H1 (cell line): ENCODE data around the gene CHST12. TPM values are rescaled to one million over a fixed set of nuclear protein-coding genes. Genes with fewer than 3 reads are reported as not detected.

Source experiments
- CTCF ChIA-PET: fragments of 300-600 bp; sonication (Branson Sonifier 250); formaldehyde crosslinking; loops from one replicate; lab custom pipeline; 2021; ENCODE audit not compliant: partially characterized antibody; lab: Charles Lee
- POLR2A ChIA-PET: fragments of 300-600 bp; sonication (Branson Sonifier 250); formaldehyde crosslinking; loops from one replicate; lab custom pipeline; 2021; ENCODE audit warnings: inconsistent platforms; ENCODE audit not compliant: partially characterized antibody; lab: Charles Lee
- DNase-seq, 2 experiments: peaks; one replicate each; pipeline versions ENCODE4 v3.0.0 to v3.0.0-alpha.2; 2010 to 2022; ENCODE audit warnings: low spot score in 2 of 2, low read depth in 1 of 2, mixed read lengths in 1 of 2
- FAIRE-seq: peaks from 2 replicates; lab custom pipeline; 2011; peaks lifted over from hg19 to GRCh38; lab: Jason Lieb, UNC
- H2AFZ ChIP-seq: 2 replicates; pipeline ENCODE4 v1.8.1; 2012; ENCODE audit warnings: low read length, inconsistent platforms
- H2AK5ac ChIP-seq: 2 replicates; pipeline ENCODE4 v1.6.1; 2013; ENCODE audit warnings: low read depth, low read length
- H2BK120ac ChIP-seq: replicated peaks from 2 replicates; pipeline ENCODE3; 2013; ENCODE audit warnings: low read depth, low read length, inconsistent platforms
- H2BK12ac ChIP-seq: 2 replicates; pipeline ENCODE4 v1.6.1; 2013; ENCODE audit warnings: low read depth, low read length
- H2BK15ac ChIP-seq: 2 replicates; pipeline ENCODE4 v1.6.1; 2013; ENCODE audit warnings: low read length
- H2BK20ac ChIP-seq: 2 replicates; pipeline ENCODE4 v1.6.1; 2013; ENCODE audit warnings: low read length
- H2BK5ac ChIP-seq: 2 replicates; pipeline ENCODE4 v1.6.1; 2013; ENCODE audit warnings: low read depth, low read length
- H3K14ac ChIP-seq: 2 replicates; pipeline ENCODE4 v1.6.1; 2013; ENCODE audit warnings: inconsistent platforms; ENCODE audit not compliant: insufficient read length
- H3K18ac ChIP-seq: 2 replicates; pipeline ENCODE4 v1.6.1; 2013; ENCODE audit warnings: low read length; ENCODE audit errors: extremely low read depth
- H3K23ac ChIP-seq: 2 replicates; pipeline ENCODE4 v1.6.1; 2013; ENCODE audit warnings: inconsistent platforms; ENCODE audit not compliant: insufficient read length
- H3K23me2 ChIP-seq: 2 replicates; pipeline ENCODE4 v1.6.1; 2013; ENCODE audit warnings: low read depth, low read length
- H3K27ac ChIP-seq: 2 replicates; pipeline ENCODE4 v1.6.1; 2011; ENCODE audit warnings: low read depth, low read length, inconsistent platforms
- H3K27me3 ChIP-seq, 4 experiments: replicated peaks in 1 of 4; 1 replicate in 1 of 4; 2 replicates in 3 of 4; pipeline versions ENCODE4 v1.6.1 to v1.8.1; 2011 to 2013; ENCODE audit warnings: low read length in 3 of 4, mild to moderate bottlenecking in 3 of 4, inconsistent platforms in 2 of 4, mixed read lengths in 2 of 4, moderate library complexity in 1 of 4; ENCODE audit not compliant: control insufficient read depth in 3 of 4, insufficient read depth in 3 of 4; ENCODE audit errors: extremely low read depth in 1 of 4
- H3K36me3 ChIP-seq, 4 experiments: 2 replicates each; pipeline versions ENCODE4 v1.6.1 to v1.8.1; 2011 to 2013; ENCODE audit warnings: mild to moderate bottlenecking in 4 of 4, low read length in 3 of 4, moderate library complexity in 2 of 4, control low read depth in 1 of 4, inconsistent platforms in 1 of 4; ENCODE audit not compliant: insufficient read depth in 4 of 4, control insufficient read depth in 2 of 4
- H3K4ac ChIP-seq: replicated peaks from 2 replicates; pipeline ENCODE3; 2013; ENCODE audit warnings: low read length, low read depth, mixed read lengths, inconsistent platforms; ENCODE audit not compliant: insufficient read length
- H3K4me1 ChIP-seq, 4 experiments: replicated peaks in 1 of 4; 1 replicate in 1 of 4; 2 replicates in 3 of 4; pipeline versions ENCODE4 v1.6.1 to v1.8.1; 2011 to 2013; ENCODE audit warnings: low read length in 3 of 4, inconsistent platforms in 2 of 4, mixed read lengths in 1 of 4; ENCODE audit not compliant: insufficient read depth in 4 of 4, control insufficient read depth in 3 of 4
- H3K4me2 ChIP-seq, 2 experiments: 2 replicates each; pipeline versions ENCODE4 v1.6.1 to v1.8.1; 2011 to 2013; ENCODE audit warnings: low read depth in 2 of 2, low read length in 2 of 2, control low read depth in 1 of 2, inconsistent platforms in 1 of 2, mild to moderate bottlenecking in 1 of 2; ENCODE audit not compliant: insufficient read depth in 1 of 2
- H3K4me3 ChIP-seq, 4 experiments: fragments of 200-600, 300-600 bp in 1 of 4; sonication (generic), shearing (Covaris generic), sonication (Bioruptor Twin) in 1 of 4; 2 replicates each; pipeline versions ENCODE4 v1.5.1 to v1.8.1; 2011 to 2016; ENCODE audit warnings: low read length in 4 of 4, low read depth in 3 of 4, control low read depth in 2 of 4, inconsistent platforms in 2 of 4, mild to moderate bottlenecking in 2 of 4, mixed read lengths in 1 of 4, moderate library complexity in 1 of 4; ENCODE audit not compliant: insufficient read depth in 2 of 4; ENCODE audit errors: extremely low read depth in 1 of 4
- H3K56ac ChIP-seq: replicated peaks from 2 replicates; pipeline ENCODE3; 2013; ENCODE audit warnings: low read depth, mild to moderate bottlenecking, mixed read lengths, low read length, inconsistent platforms; ENCODE audit not compliant: insufficient read length
- H3K79me1 ChIP-seq: 2 replicates; pipeline ENCODE4 v1.6.1; 2013; ENCODE audit warnings: low read depth, low read length, control low read depth
- H3K79me2 ChIP-seq, 2 experiments: 2 replicates each; pipeline versions ENCODE4 v1.6.1 to v1.8.1; 2012 to 2013; ENCODE audit warnings: low read length in 2 of 2, mild to moderate bottlenecking in 2 of 2, inconsistent platforms in 1 of 2; ENCODE audit not compliant: insufficient read depth in 2 of 2, control insufficient read depth in 1 of 2
- H3K9ac ChIP-seq, 4 experiments: replicated peaks in 1 of 4; 1 replicate in 1 of 4; 2 replicates in 3 of 4; pipeline versions ENCODE4 v1.6.1 to v1.8.1; 2011 to 2013; ENCODE audit warnings: low read depth in 3 of 4, low read length in 3 of 4, control low read depth in 2 of 4, mild to moderate bottlenecking in 2 of 4, moderate library complexity in 2 of 4, inconsistent platforms in 1 of 4; ENCODE audit errors: extremely low read depth in 1 of 4
- H3K9me3 ChIP-seq, 2 experiments: 2 replicates each; pipeline versions ENCODE4 v1.6.1 to v1.8.1; 2012 to 2013; ENCODE audit warnings: mild to moderate bottlenecking in 2 of 2, moderate library complexity in 2 of 2, control low read depth in 1 of 2, inconsistent platforms in 1 of 2, low read depth in 1 of 2, low read length in 1 of 2, mixed read lengths in 1 of 2; ENCODE audit not compliant: insufficient read depth in 2 of 2
- H4K20me1 ChIP-seq, 2 experiments: replicated peaks in 1 of 2; 2 replicates each; pipeline versions ENCODE3 to v1.8.1; 2011 to 2013; ENCODE audit warnings: inconsistent platforms in 2 of 2, low read length in 2 of 2, mild to moderate bottlenecking in 1 of 2; ENCODE audit not compliant: insufficient read depth in 2 of 2, control insufficient read depth in 1 of 2
- H4K5ac ChIP-seq: 2 replicates; pipeline ENCODE4 v1.6.1; 2013; ENCODE audit warnings: low read length, low read depth, mixed read lengths, inconsistent platforms; ENCODE audit not compliant: insufficient read length
- H4K8ac ChIP-seq: 2 replicates; pipeline ENCODE4 v1.8.0; 2013; ENCODE audit warnings: mild to moderate bottlenecking, moderate library complexity, low read length, inconsistent platforms; ENCODE audit not compliant: insufficient read depth; ENCODE audit errors: extremely low read depth
- H4K91ac ChIP-seq: replicated peaks from 2 replicates; pipeline ENCODE3; 2013; ENCODE audit warnings: low read length, mixed read lengths, inconsistent platforms; ENCODE audit not compliant: insufficient read length
- CHD1 ChIP-seq: IDR thresholded peaks from 2 replicates; pipeline ENCODE4 v1.6.1; 2012; ENCODE audit warnings: low read depth, low read length, improper control_type of control experiment
- CTBP2 ChIP-seq: IDR thresholded peaks from 2 replicates; pipeline ENCODE4 v1.7.0; 2011; ENCODE audit warnings: borderline replicate concordance, mild to moderate bottlenecking, moderate library complexity, mixed read lengths, low read length; ENCODE audit not compliant: insufficient read depth, insufficient read length
- NANOG ChIP-seq: IDR thresholded peaks from 2 replicates; pipeline ENCODE4 v1.6.1; 2011; ENCODE audit warnings: low read length, low read depth, mild to moderate bottlenecking, inconsistent platforms; ENCODE audit not compliant: insufficient read depth, poor library complexity, severe bottlenecking
- PHF8 ChIP-seq: fragments of 200-600 bp; sonication (generic); conservative IDR thresholded peaks from 2 replicates; pipeline ENCODE4 v1.7.1; 2012; ENCODE audit warnings: low read depth, mild to moderate bottlenecking, inconsistent platforms, low read length, moderate library complexity
- RAD21 ChIP-seq, 2 experiments: IDR thresholded peaks in 1 of 2; conservative IDR thresholded peaks in 1 of 2; 2 replicates each; pipeline ENCODE4 v1.6.1; 2011; ENCODE audit warnings: low read depth in 2 of 2, low read length in 2 of 2, improper control_type of control experiment in 1 of 2, inconsistent platforms in 1 of 2, mild to moderate bottlenecking in 1 of 2, moderate library complexity in 1 of 2
- RBBP5 ChIP-seq: IDR thresholded peaks from 2 replicates; pipeline ENCODE4 v1.7.1; 2012; ENCODE audit warnings: low read depth, mild to moderate bottlenecking, inconsistent platforms, low read length, moderate library complexity, borderline replicate concordance
- RFX5 ChIP-seq: IDR thresholded peaks from 2 replicates; pipeline ENCODE4 v1.6.1; 2011; ENCODE audit warnings: low read depth, low read length, improper control_type of control experiment, borderline replicate concordance
- RNF2 ChIP-seq: fragments of 200-900, 300-1000 bp; sonication (generic); IDR thresholded peaks from 2 replicates; pipeline ENCODE4 v1.7.1; 2016; ENCODE audit warnings: borderline replicate concordance, low read depth, mild to moderate bottlenecking, antibody characterized with exemption, low read length; ENCODE audit not compliant: poor library complexity, severe bottlenecking; ENCODE audit errors: missing control alignments
- RXRA ChIP-seq: IDR thresholded peaks from 2 replicates; pipeline ENCODE4 v1.6.1; 2011; ENCODE audit warnings: low read depth, mild to moderate bottlenecking, low read length, moderate library complexity; ENCODE audit not compliant: insufficient read depth
- SIX5 ChIP-seq: IDR thresholded peaks from 2 replicates; pipeline ENCODE4 v1.6.1; 2011; ENCODE audit warnings: mild to moderate bottlenecking, low read depth, low read length
- SP4 ChIP-seq: IDR thresholded peaks from 2 replicates; pipeline ENCODE4 v1.6.1; 2012; ENCODE audit warnings: low read length, inconsistent platforms
- SRF ChIP-seq: IDR thresholded peaks from 2 replicates; pipeline ENCODE4 v1.6.1; 2011; ENCODE audit warnings: mild to moderate bottlenecking, low read depth, low read length, moderate library complexity
- SUZ12 ChIP-seq: fragments of 200-600 bp; sonication (generic); IDR thresholded peaks from 2 replicates; pipeline ENCODE4 v1.6.1; 2012; ENCODE audit warnings: mild to moderate bottlenecking, inconsistent platforms, low read length, moderate library complexity, mixed read lengths
- WGBS, 2 experiments: shearing (Covaris generic) in 1 of 2; methylation state at CpG; one replicate each; pipeline versions ENCODE4 v1.1.6 to v1.1.7; 2013 to 2015; ENCODE audit warnings: low lambda C conversion rate in 2 of 2, mixed read lengths in 2 of 2, inconsistent platforms in 1 of 2, low coverage in 1 of 2, missing lambda C conversion rate in 1 of 2; ENCODE audit not compliant: insufficient replicate concordance in 2 of 2, insufficient coverage in 1 of 2, insufficient read length in 1 of 2; ENCODE audit errors: extremely low coverage in 1 of 2, missing lambda C conversion rate in 1 of 2; 5-methylcytosine and 5-hydroxymethylcytosine counted together
- polyA plus RNA-seq, 7 experiments: library from polyadenylated mRNA; depleted of rRNA in 3 of 7; stranded (reverse) in 5 of 7; unstranded in 2 of 7; fragments of >200 nt in 5 of 7; fragments of 200-250 nt in 2 of 7; gene quantifications; 1 replicate in 5 of 7; 2 replicates in 1 of 7; 4 replicates in 1 of 7; pipeline versions ENCODE4 v1.2.1 to v1.2.3, GENCODE V29; 2011 to 2013; ENCODE audit warnings: missing spikeins in 2 of 7, mixed read lengths in 2 of 7
- total RNA-seq: library from RNA; stranded (reverse); fragmentation: NEBNext Ultra II Directional; extraction: Animal tissue kit (Norgen Biotek cat#: 25700); gene quantifications from 2 replicates; pipeline ENCODE4 v1.2.1, GENCODE V29; 2021

CHST12 gene
- total and polyA plus RNA-seq, 2 of the 8 experiments (the other 6 are each of a cell fraction or from before 2014, with no cell fraction given) = 13.4 to 24.1 TPM

- no peak for FAIRE-seq
- TF ChIP-seq RXRA = no peak
- TF ChIP-seq RFX5 = no peak
- no peak for TF ChIP-seq RNF2
- no peak for TF ChIP-seq SP4
- no peak for TF ChIP-seq CHD1
- TF ChIP-seq PHF8 = no peak
- TF ChIP-seq RAD21 (IDR thresholded peaks at IDR 0.05 in 1 of 2, conservative IDR thresholded peaks at IDR 0.05 in 1 of 2; ENCODE audit: low read depth in 2 of 2, low read length in 2 of 2) = no peak
- TF ChIP-seq SIX5 = no peak
- no peak for TF ChIP-seq RBBP5
- TF ChIP-seq CTBP2 = no peak
- TF ChIP-seq SUZ12 = no peak
- no peak for TF ChIP-seq NANOG
- no peak for TF ChIP-seq SRF
Observed at GRCh38 chr7:2371329-2371728, 32.1 kb upstream of the CHST12 start.

More at GRCh38 chr7:2371329-2371728, 32.1 kb upstream of the CHST12 start:
- Histone ChIP-seq H3K4me3 (no peak overlapping the region), H2BK5ac (no peak overlapping the region), H4K91ac (no peak overlapping the region), H2BK12ac (no peak overlapping the region), H4K5ac (no peak overlapping the region), H3K4ac (no peak overlapping the region), H2AK5ac (no peak overlapping the region), H3K27me3 (no peaks in the 10 kb centered on the region; a peak in 1 of 7 replicates), H3K36me3 (peaks cover 76 to 98% (median 91%) of the 10 kb centered on the region in 4 experiments), H3K9me3 (no peaks in the 10 kb centered on the region), H3K56ac (no peak overlapping the region), H3K4me1 (no peaks in the 10 kb centered on the region), H3K4me2 (no peak overlapping the region), H3K27ac (no peak overlapping the region), H2BK120ac (no peak overlapping the region), H2AFZ (no peak overlapping the region), H3K23me2 (no peaks in the 10 kb centered on the region), H3K14ac (no peak overlapping the region), H3K79me2 (peaks cover 0 to 33% of the 10 kb centered on the region in 2 experiments; a peak in 2 of 4 replicates), H3K79me1 (peaks cover 5% of the 10 kb centered on the region; the same call in 1 of the 2 replicates), H3K23ac (no peak overlapping the region), H4K20me1 (peaks cover 13 to 27% of the 10 kb centered on the region in 2 experiments), H3K18ac (no peak overlapping the region), H2BK15ac (no peak overlapping the region), H3K9ac (no peak overlapping the region), H2BK20ac (no peak overlapping the region), H4K8ac (no peak overlapping the region)
- DNase-seq = no peak
- POLR2A ChIA-PET = interaction anchor here (2.1 to 12.3 kb wide), 4 partner anchors 11 to 16 kb away, joined by 7 to 69 read pairs (median 36); partner anchors contain the start of gene EIF3B
- 97% methylated on average over 8 of the region's 8 CpGs; no CpG with 5 or more reads in 1 of the 2 experiments for WGBS, 2 experiments
- CTCF ChIA-PET = interaction anchor here (3.2 kb wide), 1 partner anchor 61 kb away, joined by 21 read pairs; no protein-coding TSS in a partner anchor
